Right lobe of liver (tissue), 6 donors: ENCODE measurements around the gene SLC6A19. TPM values are rescaled to one million over a fixed set of nuclear protein-coding genes. Genes with fewer than 3 reads are reported as not detected.

Experiments
- ATAC-seq, 4 donors: fragments of 200-7000 bp; cut with Tn5 transposase; one replicate each; pipeline ENCODE4 v1.9.1; 2020; ENCODE audit warnings: mild to moderate bottlenecking in 4 of 4, moderate library complexity in 4 of 4
- DNase-seq, 3 donors: peaks; one replicate each; pipeline ENCODE4 v3.0.0-alpha.2; 2020
- H3K27ac ChIP-seq, 3 donors: fragments of 200-600 bp; one replicate each; pipeline ENCODE4 v1.8.0; 2022
- H3K27me3 ChIP-seq, 2 donors: fragments of 200-600 bp; one replicate each; pipeline ENCODE4 v1.8.0; 2022
- H3K36me3 ChIP-seq, 4 donors: fragments of 200-600 bp; sonication (generic) in 1 of 4; one replicate each; pipeline versions ENCODE4 v1.5.1 to v1.8.0; 2017 to 2022; ENCODE audit warnings: control low read depth in 1 of 4
- H3K4me1 ChIP-seq, 4 donors: fragments of 200-600 bp; sonication (generic) in 1 of 4; one replicate each; pipeline versions ENCODE4 v1.5.1 to v1.8.0; 2017 to 2022; ENCODE audit warnings: control low read depth in 1 of 4
- H3K4me3 ChIP-seq, 3 donors: fragments of 200-600 bp; one replicate each; pipeline ENCODE4 v1.8.0; 2022
- H3K9me3 ChIP-seq, 4 donors: fragments of 200-600 bp; sonication (generic) in 1 of 4; one replicate each; pipeline versions ENCODE4 v1.5.1 to v1.8.0; 2017 to 2022; ENCODE audit warnings: control low read depth in 1 of 4
- CTCF ChIP-seq, 4 donors: fragments of 200-600 bp in 3 of 4; fragments of 450-650 bp in 1 of 4; IDR thresholded peaks; one replicate each; pipeline versions ENCODE4 v1.5.1 to v1.8.0; 2016 to 2022; ENCODE audit warnings: antibody characterized with exemption in 4 of 4, mild to moderate bottlenecking in 2 of 4
- POLR2A ChIP-seq: fragments of 450-650 bp; IDR thresholded peaks from one replicate; pipeline ENCODE4 v1.6.1; 2017; ENCODE audit warnings: antibody characterized with exemption, mild to moderate bottlenecking
- WGBS: methylation state at CpG from one replicate; pipeline ENCODE4 v1.1.6; 2018; ENCODE audit warnings: low coverage, low lambda C conversion rate; ENCODE audit not compliant: insufficient coverage; ENCODE audit errors: missing lambda C conversion rate; 5-methylcytosine and 5-hydroxymethylcytosine counted together
- intact Hi-C, 2 donors: fragments of 100-400 bp; cut with DNase I; formaldehyde crosslinking; loops; one replicate each; pipeline versions ENCODE4 v1.11.2 to v1.14.1; 2022
- total RNA-seq, 6 experiments: library from RNA; depleted of rRNA in 2 of 6; stranded (reverse); fragments of >200 nt in 2 of 6; fragmentation: NEBNext Ultra II Directional in 3 of 6; extraction: Animal tissue kit (Norgen Biotek cat#: 25700) in 3 of 6; gene quantifications; one replicate each; pipeline versions ENCODE4 v1.1.0 to v1.2.4, GENCODE V29; 2016 to 2023
- donor health status: DM: no; HTN: yes; CAD: no.
- donor health status: DM: no; HTN: no; CAD: no.
- donor health status: DM: no; HTN: no; CAD: no.
- donor health status: DM: no; HTN: yes; CAD: no.
- donor health status: DM: no; HTN: yes; CAD: no.

Gene SLC6A19
- total RNA-seq, 6 experiments from 2014 or later: 0.12 to 0.93 (median 0.41) TPM

GRCh38 chr5:1171340-1171941, 30.0 kb upstream of the SLC6A19 start:
- H3K27me3 ChIP-seq: no peaks in the 10 kb centered on the region
- H3K4me1 ChIP-seq: peaks cover 0 to 8% (median 0%) of the 10 kb centered on the region in 4 donors
- H3K36me3 ChIP-seq: no peaks in the 10 kb centered on the region
- TF ChIP-seq CTCF (IDR thresholded peaks at IDR 0.05) (no peak), POLR2A (no peak)
- H3K27ac ChIP-seq: no peak overlapping the region
- DNase-seq (no peak), ATAC-seq (peak in 2 of 4 donors; percentile 8 to 17)
- WGBS: 23% methylated on average over 2 of the region's 15 CpGs
- no peak overlapping the region for H3K4me3 ChIP-seq
- intact Hi-C loops: loop anchor here in 1 of 2 donors (10.0 kb wide), 1 partner anchor 483 kb away; no protein-coding TSS in a partner anchor
- no peaks in the 10 kb centered on the region for H3K9me3 ChIP-seq

GRCh38 chr5:1172007-1172581, 29.3 kb upstream of the SLC6A19 start:
- WGBS: no CpG with 5 or more reads among the region's 20 CpGs
- intact Hi-C loops: loop anchor here in 1 of 2 donors (10.0 kb wide), 1 partner anchor 483 kb away; no protein-coding TSS in a partner anchor
- Histone ChIP-seq H3K9me3 (no peaks in the 10 kb centered on the region), H3K27me3 (no peaks in the 10 kb centered on the region), H3K4me3 (no peak overlapping the region), H3K36me3 (no peaks in the 10 kb centered on the region), H3K27ac (no peak overlapping the region), H3K4me1 (peaks cover 0 to 8% (median 0%) of the 10 kb centered on the region in 4 donors)
- TF ChIP-seq CTCF (IDR thresholded peaks at IDR 0.05) (no peak), POLR2A (no peak)
- ATAC-seq: no peak
- DNase-seq: peak in 1 of 3 donors; percentile 46

GRCh38 chr5:1172670-1173404, 28.6 kb upstream of the SLC6A19 start:
- WGBS: 83% methylated on average over 15 of the region's 22 CpGs
- no peak for DNase-seq
- intact Hi-C loops: loop anchor here in 1 of 2 donors (10.0 kb wide), 1 partner anchor 482 kb away; no protein-coding TSS in a partner anchor

More at GRCh38 chr5:1172670-1173404, 28.6 kb upstream of the SLC6A19 start:
- no peak overlapping the region for H3K27ac ChIP-seq
- no peaks in the 10 kb centered on the region for H3K9me3 ChIP-seq
- ATAC-seq: no peak
- peaks cover 0 to 6% (median 0%) of the 10 kb centered on the region in 4 donors for H3K4me1 ChIP-seq
- no peak for TF ChIP-seq CTCF (IDR thresholded peaks at IDR 0.05)
- TF ChIP-seq POLR2A: no peak
- H3K27me3 ChIP-seq: no peaks in the 10 kb centered on the region
- no peaks in the 10 kb centered on the region for H3K36me3 ChIP-seq
- H3K4me3 ChIP-seq: no peak overlapping the region
